Posterior vena cava (tissue), 2 donors: ENCODE results near the gene GNG7. TPM values are rescaled to one million over a fixed set of nuclear protein-coding genes. Genes with fewer than 3 reads are reported as not detected.
"Not testable (repeated sequence)": the region's sequence is repeated elsewhere in the genome, so short reads cannot be mapped to it uniquely, and the experiment has no call there.

Experiments used
- DNase-seq: peaks from one replicate; pipeline ENCODE4 v3.0.0-alpha.2; 2020; ENCODE audit warnings: low spot score
- intact Hi-C, 2 donors: fragments of 100-400 bp; cut with DNase I; formaldehyde crosslinking; loops; one replicate each; pipeline versions ENCODE4 v1.14.1 to v1.14.2; 2022 to 2023
- total RNA-seq, 2 donors: library from RNA; stranded (reverse); fragmentation: NEBNext Ultra II Directional; extraction: Animal tissue kit (Norgen Biotek cat#: 25700); gene quantifications; one replicate each; pipeline ENCODE4 v1.2.1, GENCODE V29; 2021
- donor health status: DM: yes; HTN: yes; CAD: no.
- donor health status: DM: yes; HTN: yes; CAD: no.

Gene GNG7
- total RNA-seq, 2 donors from 2014 or later, result 3.2 to 6.1 TPM

DNA sequence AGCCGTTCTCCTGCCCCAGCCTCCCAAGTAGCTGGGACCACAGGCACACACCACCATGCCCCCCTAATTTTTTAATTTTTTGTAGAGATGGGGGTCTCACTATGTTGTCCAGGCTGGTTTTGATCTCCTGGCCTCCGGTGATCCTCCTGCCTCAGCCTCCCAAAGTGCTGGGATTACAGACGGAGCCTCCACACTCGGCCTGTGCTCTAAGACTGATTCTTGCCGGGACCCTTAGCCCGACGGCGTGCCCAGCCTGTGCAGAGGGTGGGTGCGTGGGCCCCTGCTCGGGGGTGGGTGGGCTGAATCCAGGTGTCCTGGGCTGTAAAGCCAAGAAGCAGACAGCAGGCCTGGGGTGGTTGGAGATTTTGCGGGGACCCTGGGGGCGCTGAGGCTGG is 162.2 kb downstream of the GNG7 start:
- intact Hi-C loops, result loop anchor here (2.0 to 5.0 kb wide), 5 partner anchors 37 to 72 kb away; partner anchors contain the start of gene GADD45B (in 1 of the 2)

GRCh38 chr19:2538096-2538757 is 164.3 kb downstream of the GNG7 start:
- peak; percentile 10 for DNase-seq
- intact Hi-C loops, result no loop called here

More for the DNA sequence above, 162.2 kb downstream of the GNG7 start:
- DNase-seq, result no peak

DNA sequence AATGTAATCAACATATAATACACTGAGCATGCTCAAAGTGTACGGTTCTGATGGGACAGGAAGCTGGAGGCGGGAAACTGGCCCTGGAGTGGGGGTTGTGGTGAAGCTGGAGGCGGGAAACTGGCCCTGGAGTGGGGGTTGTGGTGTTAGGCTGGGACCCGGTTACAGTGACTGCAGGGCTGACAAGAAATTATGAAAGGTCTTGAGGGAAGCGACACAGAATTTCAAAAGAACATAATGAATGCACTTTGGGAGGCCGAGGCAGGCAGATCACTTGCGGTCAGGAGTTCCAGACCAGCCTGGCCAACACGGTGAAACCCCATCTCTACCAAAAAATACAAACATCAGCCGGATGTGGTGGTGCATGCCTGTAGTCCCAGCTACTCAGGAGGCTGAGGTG is 164.9 kb downstream of the GNG7 start:
- intact Hi-C loops, result not testable (repeated sequence)
- peak; percentile 51 for DNase-seq

- DNase-seq, result peak; percentile 62
- intact Hi-C loops, result no loop called here
These were observed 166.0 kb downstream of the GNG7 start for GRCh38 chr19:2536461-2536860.

DNA sequence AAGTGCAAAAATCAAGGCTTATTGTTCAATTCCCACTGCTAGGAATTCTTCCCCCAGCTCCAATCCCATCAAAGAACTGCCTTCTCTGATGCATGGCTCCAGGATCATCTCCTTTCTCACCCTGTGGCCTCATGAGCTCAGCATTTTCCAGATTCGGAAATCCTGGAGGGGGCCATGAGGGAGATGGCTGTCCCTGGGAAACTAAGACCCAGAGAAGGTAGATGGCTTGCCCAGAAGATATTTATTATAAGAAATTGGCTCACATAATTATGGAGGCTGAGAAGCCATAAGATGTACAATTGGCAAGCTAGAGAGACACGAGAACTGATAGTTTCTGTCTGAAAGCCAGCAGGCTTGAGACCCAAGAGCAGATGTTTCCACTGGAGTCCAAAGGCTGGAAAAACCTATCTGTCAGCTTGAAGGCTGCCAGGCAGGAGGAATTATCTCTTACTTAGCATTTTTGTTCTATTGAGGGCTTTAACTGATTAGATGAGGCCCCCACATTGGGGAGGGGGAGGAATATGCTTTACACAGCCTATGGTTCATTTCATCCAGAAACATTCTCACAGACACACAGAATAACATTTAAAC is 168.0 kb downstream of the GNG7 start:
- intact Hi-C loops, result no loop called here
- DNase-seq, result peak; percentile 8

- intact Hi-C loops, result no loop called here
- peak; percentile 38 for DNase-seq
These were observed 168.6 kb downstream of the GNG7 start for GRCh38 chr19:2533686-2534422.

DNA sequence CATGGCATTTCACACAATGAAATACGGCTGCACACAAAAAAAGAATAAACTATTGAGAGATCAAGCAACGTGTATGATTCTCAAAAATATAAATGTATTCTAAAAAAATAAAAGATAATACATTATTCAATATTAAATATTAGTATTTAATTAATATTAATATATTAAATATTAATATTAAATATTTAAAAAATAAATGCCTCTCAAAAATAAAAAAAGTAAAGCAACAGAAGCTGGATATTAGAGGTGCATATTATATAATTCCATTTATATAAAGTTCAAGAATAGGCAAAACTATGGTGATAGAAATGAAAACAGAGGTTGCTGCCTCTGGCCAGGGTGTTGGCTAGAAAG is 169.4 kb downstream of the GNG7 start:
- DNase-seq, result no peak
- intact Hi-C loops, result no loop called here

GRCh38 chr19:2532252-2533071 is 170.0 kb downstream of the GNG7 start:
- intact Hi-C loops, result no loop called here

GRCh38 chr19:2529942-2530341 is 172.6 kb downstream of the GNG7 start:
- DNase-seq, result peak; percentile 2
- intact Hi-C loops, result not testable (repeated sequence)

More at GRCh38 chr19:2532252-2533071, 170.0 kb downstream of the GNG7 start:
- no peak for DNase-seq

GRCh38 chr19:2529473-2529918 is 173.0 kb downstream of the GNG7 start:
- intact Hi-C loops, result no loop called here
- DNase-seq, result peak; percentile 73

DNA sequence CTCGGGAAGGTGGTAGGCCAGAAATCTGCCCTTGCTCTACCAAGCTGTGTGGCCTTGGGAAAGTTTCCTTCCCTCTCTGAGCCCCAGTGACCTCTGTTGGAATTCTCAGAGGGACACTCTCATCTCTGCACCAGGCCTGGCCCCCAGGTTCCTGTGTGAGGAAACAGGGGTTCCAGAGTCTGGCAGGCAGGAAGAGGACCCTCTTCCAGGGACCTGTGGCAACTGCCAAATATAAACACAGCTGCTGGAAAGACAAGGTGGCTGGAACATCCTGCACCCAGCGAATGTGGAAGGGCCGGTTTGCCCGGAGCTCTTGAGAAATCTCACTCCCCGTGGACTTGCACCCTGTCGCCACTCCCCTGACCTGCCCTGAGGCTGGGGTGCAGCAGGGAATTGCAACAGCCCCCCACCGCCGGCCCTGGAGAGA is 173.8 kb downstream of the GNG7 start:
- intact Hi-C loops, result no loop called here
- peak; percentile 51 for DNase-seq

DNA sequence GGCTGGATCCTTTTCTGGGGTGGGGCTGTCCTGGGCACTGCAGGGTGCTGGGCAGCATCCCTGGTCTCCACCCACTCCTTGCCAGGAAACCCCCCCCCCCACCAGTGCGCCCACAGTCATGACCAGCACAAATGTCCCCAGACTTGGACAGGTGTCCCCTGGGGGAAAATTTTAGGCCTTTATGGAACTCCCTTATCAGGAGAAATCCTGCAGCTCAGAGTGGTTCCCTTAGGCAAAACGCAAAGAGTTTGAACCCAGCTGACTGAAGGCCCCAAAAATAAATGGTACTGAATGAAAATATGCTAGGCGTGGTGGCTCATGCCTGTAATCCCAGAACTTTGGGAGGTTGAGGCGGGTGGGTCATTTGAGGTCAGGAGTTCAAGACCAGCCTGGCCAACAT is 174.8 kb downstream of the GNG7 start:
- no peak for DNase-seq
- intact Hi-C loops, result no loop called here

DNA sequence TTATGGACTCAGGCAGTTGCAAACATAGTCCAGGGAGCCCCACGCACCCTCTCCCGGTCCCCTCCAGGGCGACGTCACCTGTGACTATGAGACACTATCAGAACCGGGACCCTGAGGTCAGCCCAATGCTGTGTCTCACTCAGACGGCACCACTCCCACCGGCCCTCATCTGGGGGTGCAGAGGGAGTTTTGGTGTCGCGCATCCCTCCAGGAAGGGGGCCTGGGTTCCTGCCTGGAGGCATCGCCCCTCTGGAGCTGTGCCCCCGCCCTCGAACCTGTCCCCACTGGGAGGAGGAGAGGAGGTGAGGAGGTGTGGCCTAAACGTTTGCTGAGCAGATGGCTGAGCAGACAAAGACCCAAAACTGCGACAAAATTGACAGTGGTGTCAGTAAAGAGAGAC is 175.3 kb downstream of the GNG7 start:
- intact Hi-C loops, result no loop called here
- no peak for DNase-seq

DNA sequence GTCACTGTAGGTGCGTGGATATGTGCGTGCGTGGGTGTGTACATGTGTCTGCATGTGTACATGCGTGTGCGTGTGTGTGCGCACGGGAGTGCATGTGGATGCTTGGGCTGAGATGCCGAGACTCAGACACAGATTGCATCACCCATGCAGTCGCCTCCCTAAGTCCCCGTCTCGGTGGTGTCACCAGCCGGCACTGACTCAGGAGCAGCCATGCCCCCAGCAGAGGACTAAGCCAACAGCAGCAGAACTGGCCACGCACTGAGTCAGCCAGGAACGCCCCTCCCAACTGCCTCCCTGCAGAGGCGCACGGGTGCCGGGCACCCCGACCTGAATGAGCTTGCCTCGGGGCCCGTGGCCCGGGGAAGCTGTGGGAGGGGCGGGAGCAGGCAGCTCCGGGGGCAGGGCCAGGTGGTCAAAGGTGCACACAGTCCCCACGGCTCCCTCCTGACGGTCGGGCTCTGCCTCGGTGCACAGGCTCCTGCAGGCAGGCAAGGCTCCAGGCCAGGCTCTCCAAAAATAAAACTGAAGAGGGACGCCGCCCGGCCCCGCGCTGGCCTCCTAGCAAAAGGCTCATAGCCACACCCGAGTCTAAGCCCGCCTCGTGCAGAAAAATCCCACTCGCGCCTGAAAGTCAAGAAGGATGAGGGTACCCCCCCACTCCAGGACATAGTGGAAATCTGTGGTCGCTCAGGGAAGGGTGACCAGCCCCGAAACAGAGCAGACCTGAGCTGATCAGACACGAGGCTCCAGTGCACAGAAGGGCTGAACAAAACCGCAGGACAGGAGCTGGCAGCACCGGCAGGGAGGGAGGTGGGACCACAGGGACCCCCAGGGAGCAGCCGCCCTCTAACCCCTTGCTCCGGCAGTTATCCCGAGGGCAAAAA is 177.4 kb downstream of the GNG7 start:
- DNase-seq, result peak; percentile 90
- intact Hi-C loops, result no loop called here

DNA sequence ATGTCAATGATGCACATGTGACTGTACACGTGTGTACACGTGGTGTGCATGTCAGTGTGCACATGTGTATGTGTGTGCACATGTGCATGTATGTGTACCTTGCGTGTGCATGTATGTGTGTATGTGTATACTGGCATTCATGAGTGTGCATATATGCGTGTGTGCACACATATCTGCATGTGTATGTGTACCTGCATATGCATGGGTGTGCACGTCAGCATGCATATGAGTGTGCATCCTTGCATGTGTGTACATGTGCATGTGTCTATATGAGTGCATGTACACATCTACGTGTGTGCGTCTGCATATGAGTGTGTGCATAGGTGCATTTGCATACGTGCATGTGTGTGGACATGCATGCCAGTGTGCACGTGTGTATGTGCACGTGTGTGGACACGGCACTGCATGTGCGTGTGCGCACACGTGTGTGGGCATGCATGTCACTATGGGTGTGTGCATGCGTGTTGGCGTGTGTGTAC is 178.1 kb downstream of the GNG7 start:
- intact Hi-C loops, result no loop called here
- no peak for DNase-seq

DNA sequence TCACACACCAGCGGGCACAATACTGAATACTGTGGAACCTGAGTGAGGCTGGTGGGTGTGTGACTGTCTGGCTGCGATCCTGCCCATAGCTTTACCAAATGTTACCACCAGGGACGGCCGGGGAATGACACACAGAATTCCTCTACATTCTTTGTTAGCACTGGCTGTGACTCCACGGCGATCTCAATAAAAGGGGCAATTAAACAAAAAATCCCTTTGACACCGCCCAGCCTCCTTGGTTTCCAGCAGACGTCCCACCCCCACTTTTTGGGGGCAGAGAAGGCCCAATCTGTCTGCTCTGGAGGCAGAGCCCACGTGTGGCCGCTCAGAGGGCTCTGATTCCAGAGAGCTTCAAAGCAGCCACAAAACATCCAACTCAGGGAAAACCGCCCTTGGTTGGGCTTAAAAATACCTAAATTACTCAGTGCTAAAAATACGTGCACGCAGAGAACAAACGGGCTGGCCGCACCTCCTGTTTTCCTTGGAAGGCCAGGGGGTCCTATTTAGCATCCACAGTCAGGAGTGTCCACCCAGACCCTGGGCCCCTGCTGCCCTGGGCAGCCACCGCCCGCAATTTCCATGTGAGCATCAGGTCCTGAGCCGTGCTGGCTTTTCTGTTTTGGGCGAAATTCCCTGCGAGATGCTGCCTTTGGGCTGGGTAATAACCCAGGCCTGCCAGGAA is 178.7 kb downstream of the GNG7 start:
- intact Hi-C loops, result no loop called here

GRCh38 chr19:2519482-2519881 is 183.0 kb downstream of the GNG7 start:
- DNase-seq, result no peak
- intact Hi-C loops, result no loop called here

More for the DNA sequence above, 178.7 kb downstream of the GNG7 start:
- DNase-seq, result no peak

- intact Hi-C loops, DNase-seq: not testable (repeated sequence)
These were observed 183.6 kb downstream of the GNG7 start for GRCh38 chr19:2518856-2519255.
